ENCODE measurements around the gene MACF1.

Gene MACF1

GRCh38 chr1:39360731-39361130 is 156.2 kb downstream of the MACF1 start:
- no peak for DNase-seq

- no peak for DNase-seq
Observed at GRCh38 chr1:39361446-39361845, 157.0 kb downstream of the MACF1 start.

GRCh38 chr1:39363267-39363666 is 158.8 kb downstream of the MACF1 start:
- no peak for DNase-seq

- no peak for DNase-seq
Observed at GRCh38 chr1:39368045-39368444, 163.6 kb downstream of the MACF1 start.

- no peak for DNase-seq
Observed at GRCh38 chr1:39369565-39369964, 165.1 kb downstream of the MACF1 start.

GRCh38 chr1:39370602-39371001 is 166.1 kb downstream of the MACF1 start:
- DNase-seq = no peak

GRCh38 chr1:39372105-39372504 is 167.6 kb downstream of the MACF1 start:
- DNase-seq = no peak

GRCh38 chr1:39376656-39377055 is 172.2 kb downstream of the MACF1 start:
- DNase-seq = no peak

GRCh38 chr1:39378377-39378776 is 173.9 kb downstream of the MACF1 start:
- no peak for DNase-seq

GRCh38 chr1:39379187-39379586 is 174.7 kb downstream of the MACF1 start:
- no peak for DNase-seq

GRCh38 chr1:39380036-39380435 is 175.5 kb downstream of the MACF1 start:
- DNase-seq = no peak

- DNase-seq = no peak
Observed at GRCh38 chr1:39381839-39382238, 177.3 kb downstream of the MACF1 start.

- DNase-seq = no peak
Observed at GRCh38 chr1:39384305-39384704, 179.8 kb downstream of the MACF1 start.

GRCh38 chr1:39385067-39385988 is 180.8 kb downstream of the MACF1 start:
- DNase-seq = no peak

- no peak for DNase-seq
Observed at GRCh38 chr1:39386997-39387396, 182.5 kb downstream of the MACF1 start.

GRCh38 chr1:39387452-39387851 is 183.0 kb downstream of the MACF1 start:
- DNase-seq = no peak

GRCh38 chr1:39391691-39392679 is 187.5 kb downstream of the MACF1 start:
- DNase-seq = no peak

- no peak for DNase-seq
Observed at GRCh38 chr1:39392851-39393573, 188.5 kb downstream of the MACF1 start.

- DNase-seq = no peak
Observed at GRCh38 chr1:39393645-39394044, 189.2 kb downstream of the MACF1 start.

- DNase-seq = no peak
Observed at GRCh38 chr1:39394059-39394458, 189.6 kb downstream of the MACF1 start.

- DNase-seq = peak; percentile 67
Observed at GRCh38 chr1:39394598-39394997, 190.1 kb downstream of the MACF1 start.

GRCh38 chr1:39395357-39395831 is 190.9 kb downstream of the MACF1 start:
- DNase-seq = no peak

- DNase-seq = no peak
Observed at GRCh38 chr1:39396671-39397070, 192.2 kb downstream of the MACF1 start.

Measured in CD4-positive, alpha-beta T cell treated with Interleukin-4 for 4 hours (primary cell).